SK-N-SH (cell line): ENCODE results near the gene HNF1A. TPM values are rescaled to one million over a fixed set of nuclear protein-coding genes. Genes with fewer than 3 reads are reported as not detected.

Source experiments
- CTCF ChIA-PET: fragments of 300-600, 350-600 bp; formaldehyde crosslinking; extraction: SDS; loops from one replicate; lab custom pipeline; 2021; lab: Yijun Ruan, JAX
- POLR2A ChIA-PET: fragments of 350-600 bp; sonication (Branson Sonifier 250); formaldehyde crosslinking; extraction: SDS; loops from one replicate; lab custom pipeline; 2020; ENCODE audit warnings: antibody characterized with exemption, inconsistent platforms; lab: Yijun Ruan, JAX
- DNase-seq: peaks from one replicate; pipeline ENCODE4 v3.0.0; 2012
- H2AFZ ChIP-seq: fragments of 200-600 bp; sonication (generic); 2 replicates; pipeline ENCODE4 v1.8.1; 2016; ENCODE audit warnings: antibody characterized with exemption, mild to moderate bottlenecking, low read depth
- H3F3A ChIP-seq: fragments of 200-600 bp; sonication (generic); replicated peaks from 2 replicates; pipeline ENCODE3; 2016; ENCODE audit warnings: antibody characterized with exemption, mild to moderate bottlenecking; ENCODE audit not compliant: insufficient read depth
- H3K27ac ChIP-seq, 2 experiments: fragments of 200-500 bp in 1 of 2; fragments of 200-600 bp in 1 of 2; sonication (Bioruptor generic) in 1 of 2; sonication (generic), shearing (Covaris generic) in 1 of 2; 2 replicates each; pipeline versions ENCODE4 v1.5.1 to v1.6.1; 2014 to 2016; ENCODE audit warnings: low read depth in 2 of 2, inconsistent platforms in 1 of 2, low read length in 1 of 2, mild to moderate bottlenecking in 1 of 2, mixed read lengths in 1 of 2
- H3K27me3 ChIP-seq: fragments of 200-600 bp; sonication (generic), shearing (Covaris generic); 2 replicates; pipeline ENCODE4 v1.6.1; 2016; ENCODE audit warnings: mixed run types; ENCODE audit not compliant: insufficient read depth
- H3K36me3 ChIP-seq, 2 experiments: fragments of 200-500 bp in 1 of 2; fragments of 200-600 bp in 1 of 2; sonication (Bioruptor generic) in 1 of 2; sonication (generic) in 1 of 2; replicated peaks in 1 of 2; 2 replicates each; pipeline versions ENCODE3 to v1.5.1; 2014 to 2016; ENCODE audit warnings: low read length in 1 of 2, mild to moderate bottlenecking in 1 of 2; ENCODE audit not compliant: insufficient read depth in 2 of 2, control insufficient read depth in 1 of 2
- H3K4me1 ChIP-seq, 2 experiments: fragments of 200-500 bp in 1 of 2; fragments of 200-600 bp in 1 of 2; sonication (Bioruptor generic) in 1 of 2; sonication (generic), shearing (Covaris generic) in 1 of 2; 2 replicates each; pipeline versions ENCODE4 v1.5.1 to v1.6.1; 2014 to 2016; ENCODE audit warnings: low read depth in 1 of 2, low read length in 1 of 2, mixed run types in 1 of 2; ENCODE audit not compliant: insufficient read depth in 2 of 2, control insufficient read depth in 1 of 2
- H3K4me2 ChIP-seq: fragments of 200-600 bp; sonication (generic), shearing (Covaris generic); 2 replicates; pipeline ENCODE4 v1.6.1; 2017; ENCODE audit warnings: mixed run types
- H3K4me3 ChIP-seq, 2 experiments: fragments of 200-500 bp in 1 of 2; fragments of 200-600 bp in 1 of 2; sonication (Bioruptor generic) in 1 of 2; sonication (generic), shearing (Covaris generic) in 1 of 2; 2 replicates each; pipeline versions ENCODE4 v1.5.1 to v1.8.1; 2014 to 2016; ENCODE audit warnings: low read depth in 2 of 2, inconsistent platforms in 1 of 2, low read length in 1 of 2, mild to moderate bottlenecking in 1 of 2, mixed read lengths in 1 of 2, moderate library complexity in 1 of 2
- H3K79me2 ChIP-seq: fragments of 200-600 bp; sonication (generic); 2 replicates; pipeline ENCODE4 v1.8.1; 2017; ENCODE audit warnings: mild to moderate bottlenecking; ENCODE audit not compliant: insufficient read depth
- H3K9ac ChIP-seq: fragments of 200-600 bp; sonication (generic); 2 replicates; pipeline ENCODE4 v1.6.1; 2017; ENCODE audit warnings: mixed run types
- H3K9me2 ChIP-seq: fragments of 200-600 bp; sonication (generic); 2 replicates; pipeline ENCODE4 v1.6.1; 2017; ENCODE audit warnings: mixed run types
- H3K9me3 ChIP-seq: fragments of 200-600 bp; sonication (generic); 2 replicates; pipeline ENCODE4 v1.6.1; 2017; ENCODE audit warnings: mixed run types, mild to moderate bottlenecking, moderate library complexity
- H4K20me1 ChIP-seq: fragments of 200-600 bp; sonication (generic); 2 replicates; pipeline ENCODE4 v1.6.1; 2017; ENCODE audit warnings: mild to moderate bottlenecking, mixed run types; ENCODE audit not compliant: insufficient read depth
- ELF1 ChIP-seq: IDR thresholded peaks from 2 replicates; pipeline ENCODE4 v1.4.0; 2012
- EP300 ChIP-seq, 2 experiments: IDR thresholded peaks; 2 replicates each; pipeline versions ENCODE4 v1.4.0 to v1.6.1; 2012; ENCODE audit warnings: borderline replicate concordance in 1 of 2, low read depth in 1 of 2, low read length in 1 of 2
- FOSL2 ChIP-seq: IDR thresholded peaks from 2 replicates; pipeline ENCODE4 v1.4.0; 2012; ENCODE audit warnings: low read depth, mild to moderate bottlenecking, moderate library complexity, borderline replicate concordance
- FOXJ3 ChIP-seq: sonication (generic); formaldehyde crosslinking; IDR thresholded peaks from 2 replicates; pipeline ENCODE4 v1.5.1; 2020; ENCODE audit warnings: mild to moderate bottlenecking, missing genetic modification reagents
- FOXM1 ChIP-seq: IDR thresholded peaks from 2 replicates; pipeline ENCODE4 v1.4.0; 2012; ENCODE audit warnings: low read depth, mild to moderate bottlenecking
- GABPA ChIP-seq: IDR thresholded peaks from 2 replicates; pipeline ENCODE4 v1.4.0; 2012; ENCODE audit warnings: low read depth, mild to moderate bottlenecking
- MEF2A ChIP-seq: IDR thresholded peaks from 2 replicates; pipeline ENCODE4 v1.4.0; 2012; ENCODE audit warnings: low read depth, borderline replicate concordance
- NFIC ChIP-seq: IDR thresholded peaks from 2 replicates; pipeline ENCODE4 v1.4.0; 2012; ENCODE audit warnings: borderline replicate concordance
- NRF1 ChIP-seq: IDR thresholded peaks from 2 replicates; pipeline ENCODE4 v1.6.1; 2012; ENCODE audit warnings: low read depth, mild to moderate bottlenecking, low read length
- POLR2AphosphoS5 ChIP-seq: IDR thresholded peaks from 2 replicates; pipeline ENCODE4 v1.6.1; 2012; ENCODE audit warnings: low read depth, low read length
- RAD21 ChIP-seq: IDR thresholded peaks from 2 replicates; pipeline ENCODE4 v1.6.1; 2012; ENCODE audit warnings: mild to moderate bottlenecking, low read length
- RCOR1 ChIP-seq: fragments of 150-350 bp; IDR thresholded peaks from 2 replicates; pipeline ENCODE4 v1.6.1; 2017; ENCODE audit warnings: antibody characterized with exemption, low read length
- REST ChIP-seq: IDR thresholded peaks from 2 replicates; pipeline ENCODE4 v1.6.1; 2012; ENCODE audit warnings: mild to moderate bottlenecking, low read depth, low read length, moderate library complexity
- RXRA ChIP-seq: IDR thresholded peaks from 2 replicates; pipeline ENCODE4 v1.4.0; 2012; ENCODE audit warnings: low read depth, mild to moderate bottlenecking, borderline replicate concordance
- SMC3 ChIP-seq: IDR thresholded peaks from 2 replicates; pipeline ENCODE4 v1.6.1; 2012; ENCODE audit warnings: low read depth, low read length, improper control_type of control experiment
- TCF12 ChIP-seq: IDR thresholded peaks from 2 replicates; pipeline ENCODE4 v1.4.0; 2012
- TEAD4 ChIP-seq: IDR thresholded peaks from 2 replicates; pipeline ENCODE4 v1.4.0; 2012; ENCODE audit warnings: mild to moderate bottlenecking, borderline replicate concordance; ENCODE audit not compliant: insufficient read depth
- USF2 ChIP-seq: fragments of 150-350 bp; IDR thresholded peaks from 2 replicates; pipeline ENCODE4 v1.6.1; 2017; ENCODE audit warnings: antibody characterized with exemption, low read length, low read depth, borderline replicate concordance
- ZBTB33 ChIP-seq: IDR thresholded peaks from 2 replicates; pipeline ENCODE4 v1.4.0; 2012; ENCODE audit warnings: low read depth, borderline replicate concordance
- WGBS: methylation state at CpG from one replicate; pipeline ENCODE4 v1.1.6; 2017; ENCODE audit warnings: low lambda C conversion rate; 5-methylcytosine and 5-hydroxymethylcytosine counted together
- polyA plus RNA-seq, 3 experiments: library from polyadenylated mRNA; depleted of rRNA; stranded (reverse); fragments of >200 nt; gene quantifications; 2 replicates each; pipeline ENCODE4 v1.2.3, GENCODE V29; 2012

Gene HNF1A
- polyA plus RNA-seq, 1 of the 3 experiments (the other 2 are of a cell fraction), result not detected

GRCh38 chr12:120971299-120972180 lies 6.8 kb upstream of the HNF1A start (continued):
- no peak for TF ChIP-seq REST
- TF ChIP-seq RAD21, result peak; percentile 91
- TF ChIP-seq EP300 (IDR thresholded peaks at IDR 0.05; ENCODE audit: borderline replicate concordance in 1 of 2, low read depth in 1 of 2, low read length in 1 of 2), result peak in 1 of 2 experiments; percentile 17; a peak in 1 of 4 replicates
- peak; percentile 71 for TF ChIP-seq SMC3

- Histone ChIP-seq H4K20me1 (no peaks in the 10 kb centered on the region), H3K4me1 (peaks cover 0 to 2% of the 10 kb centered on the region in 2 experiments; a peak in 1 of 4 replicates), H3K9ac (no peak overlapping the region), H3K4me3 (no peak overlapping the region), H2AFZ (no peak overlapping the region), H3F3A (no peaks in the 10 kb centered on the region), H3K27ac (no peak overlapping the region), H3K79me2 (no peaks in the 10 kb centered on the region), H3K4me2 (no peak overlapping the region), H3K9me2 (no peaks in the 10 kb centered on the region), H3K27me3 (no peaks in the 10 kb centered on the region), H3K9me3 (no peaks in the 10 kb centered on the region), H3K36me3 (no peaks in the 10 kb centered on the region)
- ChIA-PET POLR2A (no interaction called here), CTCF (interaction anchor here (1.0 to 5.2 kb wide), 13 partner anchors 7 to 396 kb away, joined by 3 to 101 read pairs (median 13); partner anchors contain the start of genes C12orf43, CABP1, MLEC and POP5)
- no peak for DNase-seq
- 51% methylated on average over 8 of the region's 10 CpGs for WGBS
- TF ChIP-seq TCF12 (no peak), FOSL2 (no peak), GABPA (no peak), NFIC (no peak), TEAD4 (no peak), RXRA (no peak), RAD21 (no peak), POLR2AphosphoS5 (no peak), REST (no peak), ZBTB33 (no peak), NRF1 (no peak), ELF1 (no peak), EP300 (IDR thresholded peaks at IDR 0.05; ENCODE audit: borderline replicate concordance in 1 of 2, low read depth in 1 of 2, low read length in 1 of 2) (no peak), MEF2A (no peak), FOXJ3 (CRISPR knock-in tag) (no peak), FOXM1 (no peak), USF2 (no peak), RCOR1 (no peak)
Observed at GRCh38 chr12:120972870-120973543, 5.3 kb upstream of the HNF1A start.
